H1 (cell line): Measurements from ENCODE around the gene IL18BP. TPM values are rescaled to one million over a fixed set of nuclear protein-coding genes. Genes with fewer than 3 reads are reported as not detected.

Experiments used
- CTCF ChIA-PET: fragments of 300-600 bp; sonication (Branson Sonifier 250); formaldehyde crosslinking; loops from one replicate; lab custom pipeline; 2021; ENCODE audit not compliant: partially characterized antibody; lab: Charles Lee
- POLR2A ChIA-PET: fragments of 300-600 bp; sonication (Branson Sonifier 250); formaldehyde crosslinking; loops from one replicate; lab custom pipeline; 2021; ENCODE audit warnings: inconsistent platforms; ENCODE audit not compliant: partially characterized antibody; lab: Charles Lee
- DNase-seq, 2 experiments: peaks; one replicate each; pipeline versions ENCODE4 v3.0.0 to v3.0.0-alpha.2; 2010 to 2022; ENCODE audit warnings: low spot score in 2 of 2, low read depth in 1 of 2, mixed read lengths in 1 of 2
- FAIRE-seq: peaks from 2 replicates; lab custom pipeline; 2011; peaks lifted over from hg19 to GRCh38; lab: Jason Lieb, UNC
- H2AFZ ChIP-seq: 2 replicates; pipeline ENCODE4 v1.8.1; 2012; ENCODE audit warnings: low read length, inconsistent platforms
- H2AK5ac ChIP-seq: 2 replicates; pipeline ENCODE4 v1.6.1; 2013; ENCODE audit warnings: low read depth, low read length
- H2BK120ac ChIP-seq: replicated peaks from 2 replicates; pipeline ENCODE3; 2013; ENCODE audit warnings: low read depth, low read length, inconsistent platforms
- H2BK12ac ChIP-seq: 2 replicates; pipeline ENCODE4 v1.6.1; 2013; ENCODE audit warnings: low read depth, low read length
- H2BK15ac ChIP-seq: 2 replicates; pipeline ENCODE4 v1.6.1; 2013; ENCODE audit warnings: low read length
- H2BK20ac ChIP-seq: 2 replicates; pipeline ENCODE4 v1.6.1; 2013; ENCODE audit warnings: low read length
- H2BK5ac ChIP-seq: 2 replicates; pipeline ENCODE4 v1.6.1; 2013; ENCODE audit warnings: low read depth, low read length
- H3K14ac ChIP-seq: 2 replicates; pipeline ENCODE4 v1.6.1; 2013; ENCODE audit warnings: inconsistent platforms; ENCODE audit not compliant: insufficient read length
- H3K18ac ChIP-seq: 2 replicates; pipeline ENCODE4 v1.6.1; 2013; ENCODE audit warnings: low read length; ENCODE audit errors: extremely low read depth
- H3K23ac ChIP-seq: 2 replicates; pipeline ENCODE4 v1.6.1; 2013; ENCODE audit warnings: inconsistent platforms; ENCODE audit not compliant: insufficient read length
- H3K23me2 ChIP-seq: 2 replicates; pipeline ENCODE4 v1.6.1; 2013; ENCODE audit warnings: low read depth, low read length
- H3K27ac ChIP-seq: 2 replicates; pipeline ENCODE4 v1.6.1; 2011; ENCODE audit warnings: low read depth, low read length, inconsistent platforms
- H3K27me3 ChIP-seq, 4 experiments: replicated peaks in 1 of 4; 1 replicate in 1 of 4; 2 replicates in 3 of 4; pipeline versions ENCODE4 v1.6.1 to v1.8.1; 2011 to 2013; ENCODE audit warnings: low read length in 3 of 4, mild to moderate bottlenecking in 3 of 4, inconsistent platforms in 2 of 4, mixed read lengths in 2 of 4, moderate library complexity in 1 of 4; ENCODE audit not compliant: control insufficient read depth in 3 of 4, insufficient read depth in 3 of 4; ENCODE audit errors: extremely low read depth in 1 of 4
- H3K36me3 ChIP-seq, 4 experiments: 2 replicates each; pipeline versions ENCODE4 v1.6.1 to v1.8.1; 2011 to 2013; ENCODE audit warnings: mild to moderate bottlenecking in 4 of 4, low read length in 3 of 4, moderate library complexity in 2 of 4, control low read depth in 1 of 4, inconsistent platforms in 1 of 4; ENCODE audit not compliant: insufficient read depth in 4 of 4, control insufficient read depth in 2 of 4
- H3K4ac ChIP-seq: replicated peaks from 2 replicates; pipeline ENCODE3; 2013; ENCODE audit warnings: low read length, low read depth, mixed read lengths, inconsistent platforms; ENCODE audit not compliant: insufficient read length
- H3K4me1 ChIP-seq, 4 experiments: replicated peaks in 1 of 4; 1 replicate in 1 of 4; 2 replicates in 3 of 4; pipeline versions ENCODE4 v1.6.1 to v1.8.1; 2011 to 2013; ENCODE audit warnings: low read length in 3 of 4, inconsistent platforms in 2 of 4, mixed read lengths in 1 of 4; ENCODE audit not compliant: insufficient read depth in 4 of 4, control insufficient read depth in 3 of 4
- H3K4me2 ChIP-seq, 2 experiments: 2 replicates each; pipeline versions ENCODE4 v1.6.1 to v1.8.1; 2011 to 2013; ENCODE audit warnings: low read depth in 2 of 2, low read length in 2 of 2, control low read depth in 1 of 2, inconsistent platforms in 1 of 2, mild to moderate bottlenecking in 1 of 2; ENCODE audit not compliant: insufficient read depth in 1 of 2
- H3K4me3 ChIP-seq, 4 experiments: fragments of 200-600, 300-600 bp in 1 of 4; sonication (generic), shearing (Covaris generic), sonication (Bioruptor Twin) in 1 of 4; 2 replicates each; pipeline versions ENCODE4 v1.5.1 to v1.8.1; 2011 to 2016; ENCODE audit warnings: low read length in 4 of 4, low read depth in 3 of 4, control low read depth in 2 of 4, inconsistent platforms in 2 of 4, mild to moderate bottlenecking in 2 of 4, mixed read lengths in 1 of 4, moderate library complexity in 1 of 4; ENCODE audit not compliant: insufficient read depth in 2 of 4; ENCODE audit errors: extremely low read depth in 1 of 4
- H3K56ac ChIP-seq: replicated peaks from 2 replicates; pipeline ENCODE3; 2013; ENCODE audit warnings: low read depth, mild to moderate bottlenecking, mixed read lengths, low read length, inconsistent platforms; ENCODE audit not compliant: insufficient read length
- H3K79me1 ChIP-seq: 2 replicates; pipeline ENCODE4 v1.6.1; 2013; ENCODE audit warnings: low read depth, low read length, control low read depth
- H3K79me2 ChIP-seq, 2 experiments: 2 replicates each; pipeline versions ENCODE4 v1.6.1 to v1.8.1; 2012 to 2013; ENCODE audit warnings: low read length in 2 of 2, mild to moderate bottlenecking in 2 of 2, inconsistent platforms in 1 of 2; ENCODE audit not compliant: insufficient read depth in 2 of 2, control insufficient read depth in 1 of 2
- H3K9ac ChIP-seq, 4 experiments: replicated peaks in 1 of 4; 1 replicate in 1 of 4; 2 replicates in 3 of 4; pipeline versions ENCODE4 v1.6.1 to v1.8.1; 2011 to 2013; ENCODE audit warnings: low read depth in 3 of 4, low read length in 3 of 4, control low read depth in 2 of 4, mild to moderate bottlenecking in 2 of 4, moderate library complexity in 2 of 4, inconsistent platforms in 1 of 4; ENCODE audit errors: extremely low read depth in 1 of 4
- H3K9me3 ChIP-seq, 2 experiments: 2 replicates each; pipeline versions ENCODE4 v1.6.1 to v1.8.1; 2012 to 2013; ENCODE audit warnings: mild to moderate bottlenecking in 2 of 2, moderate library complexity in 2 of 2, control low read depth in 1 of 2, inconsistent platforms in 1 of 2, low read depth in 1 of 2, low read length in 1 of 2, mixed read lengths in 1 of 2; ENCODE audit not compliant: insufficient read depth in 2 of 2
- H4K20me1 ChIP-seq, 2 experiments: replicated peaks in 1 of 2; 2 replicates each; pipeline versions ENCODE3 to v1.8.1; 2011 to 2013; ENCODE audit warnings: inconsistent platforms in 2 of 2, low read length in 2 of 2, mild to moderate bottlenecking in 1 of 2; ENCODE audit not compliant: insufficient read depth in 2 of 2, control insufficient read depth in 1 of 2
- H4K5ac ChIP-seq: 2 replicates; pipeline ENCODE4 v1.6.1; 2013; ENCODE audit warnings: low read length, low read depth, mixed read lengths, inconsistent platforms; ENCODE audit not compliant: insufficient read length
- H4K8ac ChIP-seq: 2 replicates; pipeline ENCODE4 v1.8.0; 2013; ENCODE audit warnings: mild to moderate bottlenecking, moderate library complexity, low read length, inconsistent platforms; ENCODE audit not compliant: insufficient read depth; ENCODE audit errors: extremely low read depth
- H4K91ac ChIP-seq: replicated peaks from 2 replicates; pipeline ENCODE3; 2013; ENCODE audit warnings: low read length, mixed read lengths, inconsistent platforms; ENCODE audit not compliant: insufficient read length
- NANOG ChIP-seq: IDR thresholded peaks from 2 replicates; pipeline ENCODE4 v1.6.1; 2011; ENCODE audit warnings: low read length, low read depth, mild to moderate bottlenecking, inconsistent platforms; ENCODE audit not compliant: insufficient read depth, poor library complexity, severe bottlenecking
- POLR2A ChIP-seq, 2 experiments: IDR thresholded peaks; 1 replicate in 1 of 2; 2 replicates in 1 of 2; pipeline ENCODE4 v1.6.1; 2011; ENCODE audit warnings: low read depth in 2 of 2, low read length in 2 of 2, mild to moderate bottlenecking in 2 of 2; ENCODE audit errors: control extremely low read depth in 1 of 2
- SIRT6 ChIP-seq: IDR thresholded peaks from one replicate; pipeline ENCODE4 v1.7.1; 2012; ENCODE audit warnings: low read length, inconsistent platforms
- WGBS, 2 experiments: shearing (Covaris generic) in 1 of 2; methylation state at CpG; one replicate each; pipeline versions ENCODE4 v1.1.6 to v1.1.7; 2013 to 2015; ENCODE audit warnings: low lambda C conversion rate in 2 of 2, mixed read lengths in 2 of 2, inconsistent platforms in 1 of 2, low coverage in 1 of 2, missing lambda C conversion rate in 1 of 2; ENCODE audit not compliant: insufficient replicate concordance in 2 of 2, insufficient coverage in 1 of 2, insufficient read length in 1 of 2; ENCODE audit errors: extremely low coverage in 1 of 2, missing lambda C conversion rate in 1 of 2; 5-methylcytosine and 5-hydroxymethylcytosine counted together
- polyA plus RNA-seq, 7 experiments: library from polyadenylated mRNA; depleted of rRNA in 3 of 7; stranded (reverse) in 5 of 7; unstranded in 2 of 7; fragments of >200 nt in 5 of 7; fragments of 200-250 nt in 2 of 7; gene quantifications; 1 replicate in 5 of 7; 2 replicates in 1 of 7; 4 replicates in 1 of 7; pipeline versions ENCODE4 v1.2.1 to v1.2.3, GENCODE V29; 2011 to 2013; ENCODE audit warnings: missing spikeins in 2 of 7, mixed read lengths in 2 of 7
- total RNA-seq: library from RNA; stranded (reverse); fragmentation: NEBNext Ultra II Directional; extraction: Animal tissue kit (Norgen Biotek cat#: 25700); gene quantifications from 2 replicates; pipeline ENCODE4 v1.2.1, GENCODE V29; 2021

The IL18BP gene
- total and polyA plus RNA-seq, 2 of the 8 experiments (the other 6 are each of a cell fraction or from before 2014, with no cell fraction given) = 9.8 to 17.0 TPM

DNA sequence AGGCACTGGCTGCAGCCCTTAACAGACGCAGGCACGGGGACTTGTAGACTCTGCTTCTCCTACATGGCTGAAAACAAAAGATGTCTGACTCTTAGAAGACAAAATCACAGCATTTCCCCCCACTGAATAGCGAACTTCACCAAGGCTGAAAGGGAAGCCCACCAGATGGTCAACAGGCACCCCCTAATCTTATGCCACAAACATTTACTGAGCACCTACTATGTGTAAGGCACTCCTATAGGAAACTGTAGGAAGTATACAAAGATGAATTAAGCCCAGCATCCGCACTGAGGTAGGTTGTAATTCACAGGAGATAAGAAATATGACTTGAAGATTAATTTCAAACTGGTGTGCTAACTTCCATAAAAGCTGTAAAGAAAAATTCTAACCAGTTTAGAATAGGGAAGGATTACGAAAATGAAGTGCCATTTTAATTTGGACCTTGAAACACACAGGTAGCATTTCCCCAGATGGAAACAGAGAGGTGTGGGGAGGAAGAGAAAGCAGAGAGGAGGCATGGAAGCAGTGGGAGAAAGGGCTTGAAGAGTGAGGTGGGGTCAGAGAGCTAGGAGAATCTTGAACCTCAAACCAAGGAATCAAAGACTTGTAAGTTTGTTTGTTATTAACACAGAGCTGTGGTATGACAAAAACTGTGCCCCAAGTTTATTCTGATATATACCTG, 43.5 kb downstream of the IL18BP start:
- Histone ChIP-seq H4K5ac (peak overlapping the region; percentile 85), H3K9ac (peak overlapping the region in 3 of 4 experiments; percentile 61 to 74 (median 70); a peak in 6 of 7 replicates), H2BK5ac (peak overlapping the region; percentile 95)
- POLR2A ChIA-PET = interaction anchor here (0.6 to 4.8 kb wide), 3 partner anchors 41 to 70 kb away, joined by 3 to 33 read pairs (median 5); partner anchors contain the start of genes ANAPC15 and LRRC51
- TF ChIP-seq POLR2A (IDR thresholded peaks at IDR 0.05; ENCODE audit: control extremely low read depth in 1 of 2, low read depth in 2 of 2, low read length in 2 of 2) = peak in 1 of 2 experiments; percentile 46; a peak in 1 of 3 replicates
- no peak for TF ChIP-seq NANOG
- TF ChIP-seq SIRT6 = no peak
- TF ChIP-seq, all 59 proteins: peak for 1
- Histone ChIP-seq H4K8ac (no peak overlapping the region; the same call in 1 of the 2 replicates), H3K18ac (peak overlapping the region; percentile 96), H3K27me3 (no peaks in the 10 kb centered on the region), H2AFZ (no peak overlapping the region), H2AK5ac (no peak overlapping the region), H3K27ac (peak overlapping the region; percentile 92), H2BK20ac (no peak overlapping the region; the same call in 1 of the 2 replicates), H3K79me2 (peaks cover 10 to 68% of the 10 kb centered on the region in 2 experiments; a peak in 3 of 4 replicates), H3K4ac (no peak overlapping the region), H3K9me3 (no peaks in the 10 kb centered on the region), H4K20me1 (no peaks in the 10 kb centered on the region), H2BK120ac (peak overlapping the region; percentile 72), H3K23ac (no peak overlapping the region), H3K4me2 (peak overlapping the region; percentile 73 to 92), H3K56ac (peak overlapping the region; percentile 27), H3K4me1 (peaks cover 29 to 33% (median 33%) of the 10 kb centered on the region in 4 experiments), H3K14ac (no peak overlapping the region), H3K4me3 (peak overlapping the region; percentile 34 to 55 (median 42); a peak in 5 of 8 replicates), H3K79me1 (peaks cover 18% of the 10 kb centered on the region), H3K36me3 (no peaks in the 10 kb centered on the region), H2BK15ac (peak overlapping the region; percentile 46; the same call in 1 of the 2 replicates), H2BK12ac (peak overlapping the region; percentile 94), H3K23me2 (peaks cover 7% of the 10 kb centered on the region), H4K91ac (peak overlapping the region; percentile 83)
- 45% methylated on average over 5 of the region's 5 CpGs; no CpG with 5 or more reads in 1 of the 2 experiments for WGBS, 2 experiments
- CTCF ChIA-PET = interaction anchor here (1.1 to 1.4 kb wide), 4 partner anchors 9 to 26 kb away, joined by 3 to 5 read pairs (median 4); no protein-coding TSS in a partner anchor
- no peak for DNase-seq
- no peak for FAIRE-seq
